Ureter (tissue), 1 donor: Measurements from ENCODE around the gene EHMT2. TPM values are rescaled to one million over a fixed set of nuclear protein-coding genes. Genes with fewer than 3 reads are reported as not detected.
"Not testable (repeated sequence)": the region's sequence is repeated elsewhere in the genome, so short reads cannot be mapped to it uniquely, and the experiment has no call there.

Experiments
- DNase-seq: peaks from one replicate; pipeline ENCODE4 v3.0.0-alpha.2; 2020; ENCODE audit warnings: low spot score
- total RNA-seq: library from RNA; stranded (reverse); gene quantifications from one replicate; pipeline ENCODE4 v1.2.4, GENCODE V29; 2023
- donor health status: DM: yes; HTN: yes; CAD: no.

Gene EHMT2
- total RNA-seq, 1 donor from 2014 or later, result 53.4 TPM

- no peak for DNase-seq
These were observed 27.0 kb downstream of the EHMT2 start for GRCh38 chr6:31870385-31870921.

- DNase-seq, result no peak
These were observed 28.2 kb downstream of the EHMT2 start for GRCh38 chr6:31869343-31869742.

DNA sequence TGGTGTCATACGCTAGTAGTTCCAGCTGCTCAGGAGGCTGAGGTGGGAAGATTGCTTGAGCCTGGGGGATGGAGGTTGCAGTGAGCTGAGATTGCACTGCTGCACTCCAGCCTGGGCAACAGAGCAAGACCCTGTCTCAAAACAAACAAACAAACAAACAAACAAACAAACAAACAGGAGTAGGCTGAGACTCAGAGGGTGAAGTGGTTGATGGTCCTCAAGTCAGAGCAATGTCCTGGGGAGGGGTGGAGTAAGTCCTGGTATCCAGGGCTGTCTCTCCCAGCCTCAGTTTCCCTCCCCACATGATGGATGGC is 28.9 kb downstream of the EHMT2 start:
- DNase-seq, result not testable (repeated sequence)

DNA sequence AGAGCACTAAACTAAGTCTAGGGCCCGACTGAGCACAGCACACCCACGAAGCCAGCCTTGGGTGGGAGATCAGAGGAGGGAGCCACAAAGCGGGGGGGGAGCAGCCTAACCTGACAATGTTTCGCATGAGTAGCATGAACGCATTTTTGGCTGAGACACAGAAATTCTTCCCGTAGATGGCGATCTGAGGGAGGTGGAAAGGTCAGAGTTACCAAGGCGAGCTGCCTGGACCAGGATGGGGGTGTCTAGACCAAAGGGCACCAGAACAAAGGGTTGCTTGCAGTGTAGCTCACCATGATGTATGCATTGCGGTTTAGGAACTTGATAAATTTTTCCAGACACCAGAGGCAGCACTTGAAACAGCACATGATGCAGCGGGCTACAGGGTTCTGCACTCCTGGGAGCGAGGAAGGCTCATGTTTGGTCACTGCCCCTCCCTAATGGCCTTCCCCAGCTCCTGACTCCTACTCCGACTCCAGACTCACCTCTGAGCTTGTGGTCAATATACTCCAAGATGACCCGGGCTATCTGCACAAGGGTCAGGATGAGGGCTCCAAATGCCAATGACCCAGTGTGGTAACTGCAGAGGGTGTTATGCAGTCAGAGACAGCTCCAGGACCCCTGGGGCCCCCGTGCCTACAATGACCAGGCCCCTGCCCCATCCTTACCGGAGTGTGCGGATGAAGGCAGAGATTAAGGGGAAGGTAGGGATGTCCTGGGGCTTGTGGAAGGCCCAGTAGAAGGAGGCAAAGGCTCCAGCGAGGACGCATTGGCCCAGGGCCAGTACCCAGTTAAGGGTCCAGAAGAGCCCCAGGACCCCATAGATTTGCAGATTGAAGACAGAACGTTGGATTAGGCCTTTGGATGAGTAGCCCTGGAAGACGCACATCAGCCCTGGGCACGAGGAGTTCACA is 32.0 kb downstream of the EHMT2 start:
- DNase-seq, result no peak

DNA sequence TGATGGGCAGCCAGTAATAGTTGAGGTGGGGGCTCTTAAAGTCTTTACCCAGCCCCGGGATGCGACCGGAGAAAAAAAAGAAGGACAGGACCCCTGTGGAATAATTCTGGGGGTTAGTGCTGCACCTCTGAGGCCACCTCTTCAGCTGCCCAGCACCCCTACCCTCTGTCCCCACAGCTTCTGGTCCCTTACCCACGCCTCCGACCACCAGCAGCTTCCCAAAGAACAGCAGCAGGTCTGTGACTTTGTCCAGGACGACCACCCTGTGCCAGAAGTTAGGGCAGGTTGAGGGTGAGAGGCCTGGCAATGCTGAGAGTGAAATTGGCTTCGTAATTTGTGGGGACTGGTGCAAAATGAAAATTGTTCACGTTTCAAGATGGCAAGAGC is 32.7 kb downstream of the EHMT2 start:
- no peak for DNase-seq

DNA sequence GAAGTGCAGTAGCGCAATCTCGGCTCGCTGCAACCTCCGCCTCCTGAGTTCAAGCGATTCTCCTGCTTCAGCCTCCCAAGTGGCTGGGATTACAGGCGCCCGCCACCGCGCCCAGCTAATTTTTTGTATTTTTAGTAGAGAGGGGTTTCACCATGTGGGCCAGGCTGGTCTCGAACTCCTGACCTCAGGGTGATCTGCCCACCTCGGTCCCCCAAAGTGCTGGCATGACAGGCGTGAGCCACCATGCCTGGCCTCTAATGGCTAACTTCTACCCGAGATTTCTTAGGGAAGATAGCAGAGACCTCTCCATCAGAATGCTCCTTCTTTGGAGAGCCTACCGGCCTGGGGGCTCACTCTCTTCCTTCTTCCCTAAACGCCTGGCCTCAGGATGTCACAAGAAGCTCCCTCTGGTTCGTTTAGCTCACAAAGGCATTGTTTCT is 33.4 kb downstream of the EHMT2 start:
- DNase-seq, result not testable (repeated sequence)

DNA sequence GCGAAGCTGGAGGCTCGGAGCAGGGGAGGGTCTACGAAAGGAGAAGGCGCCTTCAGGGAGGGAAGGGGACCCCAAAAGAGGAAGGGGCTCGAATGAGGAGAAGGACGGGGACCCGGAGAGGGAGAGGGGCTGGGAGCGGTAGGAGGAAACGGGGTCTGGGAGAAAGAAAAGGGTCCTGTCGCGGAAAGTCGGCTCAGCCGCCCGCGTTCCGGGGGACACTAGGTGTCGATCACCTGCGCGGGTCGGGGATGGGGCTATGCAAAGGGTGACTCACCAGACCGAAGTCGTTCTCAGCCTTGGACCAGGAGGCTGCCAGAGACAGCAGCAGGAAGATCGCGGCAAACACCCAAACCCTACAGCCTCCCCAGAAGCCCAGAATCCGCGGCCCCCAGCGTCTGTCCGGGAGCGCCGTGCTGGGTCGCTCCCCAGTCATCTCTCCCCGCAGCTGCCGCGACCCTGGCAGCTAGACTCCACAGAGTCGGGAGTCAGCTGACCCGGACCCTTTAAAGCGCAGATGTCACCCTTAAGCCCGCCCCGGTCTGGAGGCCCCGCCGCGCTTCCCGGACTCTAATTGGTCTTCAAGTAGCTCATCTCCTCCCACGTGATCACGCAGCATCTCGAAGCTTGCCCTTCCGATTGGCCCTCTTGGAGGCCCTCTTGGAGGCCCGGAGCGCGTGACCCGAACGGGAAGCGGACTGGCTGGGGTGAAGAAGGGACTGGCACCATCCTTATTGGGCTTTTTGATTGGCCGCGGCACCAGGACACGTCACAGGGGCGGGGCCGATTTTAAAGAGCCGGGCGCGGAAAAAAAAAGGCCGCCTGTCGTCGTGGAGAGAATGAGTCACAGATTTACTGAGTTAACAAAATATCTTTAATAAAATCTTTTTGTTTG is 34.9 kb downstream of the EHMT2 start, which contains the start of gene NEU1:
NEU1 (minus strand) TSS at position 478 of the 892 bp plus-strand sequence; CDS start at position 433, 45 bp downstream.
- peak; percentile 100 for DNase-seq

DNA sequence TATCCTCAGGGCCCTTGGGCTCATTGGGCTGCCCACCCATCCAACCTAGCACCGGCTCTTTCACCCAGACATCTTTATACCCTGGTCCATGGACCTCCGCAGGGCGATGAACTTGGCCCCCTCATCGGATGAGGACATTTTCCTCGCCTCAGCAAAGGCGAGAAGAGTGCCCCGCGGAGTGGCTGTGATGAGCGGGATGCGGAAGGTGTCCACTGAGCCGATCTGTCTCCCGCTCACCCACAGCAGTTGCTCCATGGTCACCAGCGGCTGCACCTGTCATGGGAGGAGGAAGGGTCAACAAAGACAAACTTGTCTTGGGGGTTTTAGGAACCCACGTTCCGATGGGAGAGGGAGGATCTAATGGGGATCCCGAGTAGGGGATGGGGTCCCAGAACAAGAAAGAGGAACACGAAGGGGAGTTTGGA is 35.6 kb downstream of the EHMT2 start:
- no peak for DNase-seq

DNA sequence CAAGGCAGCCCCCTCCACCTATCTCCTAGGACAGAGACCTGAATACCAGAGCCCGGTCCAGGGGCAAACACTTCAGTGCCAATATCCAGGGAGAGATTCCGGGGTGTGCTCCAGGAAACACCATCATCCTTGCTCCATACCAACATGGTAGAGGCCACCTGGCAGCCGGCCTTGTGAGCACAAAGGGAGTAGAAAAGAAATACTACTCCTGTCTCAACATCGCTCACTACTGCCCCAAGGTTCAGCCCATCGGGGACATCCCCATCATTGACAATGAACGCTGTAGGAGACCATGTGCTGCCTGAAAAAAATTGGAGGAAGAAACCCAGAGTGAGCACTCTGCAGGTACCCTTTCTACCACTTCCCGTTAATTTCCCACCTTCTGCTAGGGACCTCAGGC is 36.3 kb downstream of the EHMT2 start:
- DNase-seq, result no peak

- DNase-seq, result no peak
These were observed 37.1 kb downstream of the EHMT2 start for GRCh38 chr6:31860349-31860748.

DNA sequence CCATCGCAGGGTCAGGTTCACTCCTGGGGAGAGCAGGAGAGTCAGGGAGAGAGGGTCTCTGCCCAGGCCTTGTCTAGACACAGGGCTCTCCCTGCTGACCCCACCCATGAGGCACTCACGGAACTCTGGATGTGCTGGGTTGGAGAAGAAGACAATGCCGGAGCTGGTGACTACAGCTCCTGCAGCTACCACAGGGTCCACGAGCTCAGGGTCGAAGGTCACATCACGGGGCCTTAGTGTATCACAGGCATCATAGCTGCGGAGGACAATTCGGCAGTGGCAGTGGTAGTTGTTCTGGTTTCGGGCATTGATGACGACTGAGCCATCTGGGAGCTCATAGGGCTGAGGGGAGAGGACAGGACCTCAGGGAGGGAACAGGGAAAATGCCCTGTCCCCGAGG is 37.6 kb downstream of the EHMT2 start:
- no peak for DNase-seq

DNA sequence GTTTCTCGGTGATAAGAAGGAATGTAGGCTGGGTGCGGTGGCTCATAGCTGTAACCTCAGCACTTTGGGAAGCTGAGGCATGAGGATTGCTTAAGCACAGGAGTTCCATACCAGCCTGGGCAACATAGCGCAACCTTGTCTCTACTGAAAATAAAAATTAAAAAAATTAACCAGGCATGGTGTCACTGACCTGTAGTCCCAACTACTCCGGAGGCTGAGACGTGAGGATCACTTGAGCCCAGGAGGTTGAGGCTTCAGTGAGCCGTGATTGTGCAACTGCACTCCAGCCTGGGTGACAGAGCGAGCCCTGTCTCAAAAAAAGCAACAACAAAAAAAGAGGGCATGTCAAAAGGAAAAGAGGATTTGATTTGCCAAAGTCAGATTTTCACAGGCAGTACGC is 38.8 kb downstream of the EHMT2 start:
- no peak for DNase-seq

- DNase-seq, result not testable (repeated sequence)
These were observed 39.7 kb downstream of the EHMT2 start for GRCh38 chr6:31857774-31858173.

- not testable (repeated sequence) for DNase-seq
These were observed 45.3 kb downstream of the EHMT2 start for GRCh38 chr6:31851980-31852718.

DNA sequence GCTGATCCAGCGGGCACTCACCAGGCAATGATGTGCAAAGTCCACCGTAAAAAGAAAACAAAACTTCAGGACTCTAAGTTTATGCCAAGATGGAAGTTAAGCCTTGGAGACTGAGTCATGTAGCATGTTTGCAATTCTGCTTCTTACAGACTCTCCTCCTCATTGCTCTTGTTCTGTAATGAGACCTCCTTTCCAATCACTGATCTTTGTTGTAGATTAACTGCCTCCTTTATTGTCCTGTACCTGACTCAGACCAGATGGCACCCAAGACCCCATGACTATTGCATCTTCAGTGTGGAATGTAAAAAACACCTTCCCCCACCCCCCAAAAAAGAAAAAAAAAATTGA is 46.0 kb downstream of the EHMT2 start:
- DNase-seq, result no peak

GRCh38 chr6:31850765-31851484 is 46.6 kb downstream of the EHMT2 start:
- no peak for DNase-seq

- no peak for DNase-seq
These were observed 50.1 kb downstream of the EHMT2 start for GRCh38 chr6:31847276-31847978.

DNA sequence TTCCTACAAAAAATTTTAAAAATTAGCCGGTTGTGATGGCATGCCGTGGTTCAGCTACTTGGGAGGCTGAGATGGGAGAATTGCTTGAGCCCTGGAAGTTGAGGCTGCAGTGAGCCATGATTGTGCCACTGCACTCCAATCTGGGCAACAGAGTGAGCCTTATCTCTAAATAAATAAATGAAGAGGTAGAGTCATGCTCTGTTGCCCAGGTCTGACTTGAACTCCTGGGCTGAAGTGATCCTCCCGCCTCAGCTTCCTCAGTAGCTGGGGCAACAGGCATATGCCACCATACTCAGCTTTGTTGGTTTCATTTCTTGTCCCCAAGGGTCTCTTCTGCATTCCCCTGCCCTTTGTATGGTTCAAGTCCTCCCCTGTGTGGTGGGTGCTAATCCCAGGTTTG is 53.0 kb downstream of the EHMT2 start:
- no peak for DNase-seq

DNA sequence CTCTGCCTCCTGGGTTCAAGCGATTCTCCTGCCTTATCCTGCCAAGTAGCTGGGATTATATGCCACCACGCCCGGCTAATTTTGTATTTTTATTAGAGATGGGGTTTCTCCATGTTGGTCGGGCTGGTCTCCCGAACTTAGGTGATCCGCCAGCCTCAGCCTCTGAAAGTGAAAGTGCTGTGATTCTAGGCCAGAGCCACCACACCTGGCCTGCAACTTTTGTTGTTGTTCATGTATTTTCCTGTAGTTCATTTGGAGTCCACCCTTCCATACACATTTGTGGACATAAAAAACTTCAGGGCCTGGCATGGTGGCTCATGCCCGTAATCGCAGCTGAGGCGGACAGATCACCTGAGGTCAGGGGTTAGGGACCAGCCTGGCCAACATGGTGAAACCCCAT is 55.4 kb downstream of the EHMT2 start:
- DNase-seq, result no peak

DNA sequence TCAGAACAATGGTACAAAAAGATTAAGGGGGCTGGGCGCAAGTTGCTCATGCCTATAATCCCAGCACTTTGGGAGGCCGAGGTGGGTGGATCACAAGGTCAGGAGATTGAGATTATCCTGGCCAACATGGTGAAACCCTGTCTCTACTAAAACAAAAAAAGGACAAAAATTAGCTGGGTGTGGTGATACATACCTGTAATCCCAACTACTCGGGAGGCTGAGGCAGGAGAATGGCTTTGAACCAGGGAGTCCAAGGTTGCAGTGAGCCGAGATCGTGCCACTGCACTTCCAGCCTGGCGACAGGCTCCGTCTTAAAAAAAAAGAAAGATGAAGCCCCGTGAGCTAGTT is 57.7 kb downstream of the EHMT2 start:
- not testable (repeated sequence) for DNase-seq

DNA sequence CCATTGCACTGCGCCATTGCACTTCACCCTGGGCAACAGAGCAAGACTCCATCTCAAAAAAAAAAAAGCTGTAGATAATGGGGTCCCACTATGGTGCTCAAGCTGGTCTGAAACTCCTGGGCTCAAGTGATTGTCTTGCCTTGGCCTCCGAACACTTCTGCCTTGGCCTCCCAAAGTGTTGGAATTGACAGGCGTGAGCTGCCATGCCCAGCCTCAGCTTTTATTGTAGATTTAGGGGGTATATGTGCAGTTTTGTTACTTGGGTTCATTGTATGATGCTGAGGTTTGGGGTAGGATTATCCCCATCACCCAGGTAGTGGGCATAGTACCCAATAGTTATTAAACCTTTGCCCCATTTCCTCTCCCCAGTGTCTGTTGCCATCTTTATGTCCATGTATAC is 58.5 kb downstream of the EHMT2 start:
- DNase-seq, result no peak
